ENCODE results near the gene RPL27A. TPM values are rescaled to one million over a fixed set of nuclear protein-coding genes. Genes with fewer than 3 reads are reported as not detected.
A peak's percentile ranks its signal among the peaks of the same experiment; 100 is the strongest.

Gene RPL27A
- total RNA-seq, 1 donor, result 673 TPM

DNA sequence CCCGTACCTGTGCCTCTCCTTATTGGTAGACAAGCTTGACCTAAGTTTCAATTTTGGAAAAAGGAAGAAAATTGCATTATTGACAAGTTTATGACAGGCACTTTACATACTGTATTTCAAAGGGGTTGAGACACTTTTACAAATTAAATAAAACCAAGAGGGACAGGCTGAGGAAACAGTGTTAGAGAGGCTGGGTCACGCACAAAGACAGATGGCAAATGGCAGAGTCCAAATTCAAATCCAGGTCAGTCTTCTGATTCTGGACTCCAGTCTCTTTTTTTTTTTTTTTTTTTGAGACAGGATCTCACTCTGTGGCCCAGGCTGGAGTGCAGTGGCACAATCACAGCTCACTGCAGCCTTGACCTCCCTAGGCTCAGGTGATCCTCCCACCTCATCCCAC, 10.2 kb upstream of the RPL27A start:
- H3K4me3 ChIP-seq (ENCODE audit: low read depth, low read length), result no peak overlapping the region
- no peak for DNase-seq (ENCODE audit: low read depth)
- TF ChIP-seq, protein P1, sequence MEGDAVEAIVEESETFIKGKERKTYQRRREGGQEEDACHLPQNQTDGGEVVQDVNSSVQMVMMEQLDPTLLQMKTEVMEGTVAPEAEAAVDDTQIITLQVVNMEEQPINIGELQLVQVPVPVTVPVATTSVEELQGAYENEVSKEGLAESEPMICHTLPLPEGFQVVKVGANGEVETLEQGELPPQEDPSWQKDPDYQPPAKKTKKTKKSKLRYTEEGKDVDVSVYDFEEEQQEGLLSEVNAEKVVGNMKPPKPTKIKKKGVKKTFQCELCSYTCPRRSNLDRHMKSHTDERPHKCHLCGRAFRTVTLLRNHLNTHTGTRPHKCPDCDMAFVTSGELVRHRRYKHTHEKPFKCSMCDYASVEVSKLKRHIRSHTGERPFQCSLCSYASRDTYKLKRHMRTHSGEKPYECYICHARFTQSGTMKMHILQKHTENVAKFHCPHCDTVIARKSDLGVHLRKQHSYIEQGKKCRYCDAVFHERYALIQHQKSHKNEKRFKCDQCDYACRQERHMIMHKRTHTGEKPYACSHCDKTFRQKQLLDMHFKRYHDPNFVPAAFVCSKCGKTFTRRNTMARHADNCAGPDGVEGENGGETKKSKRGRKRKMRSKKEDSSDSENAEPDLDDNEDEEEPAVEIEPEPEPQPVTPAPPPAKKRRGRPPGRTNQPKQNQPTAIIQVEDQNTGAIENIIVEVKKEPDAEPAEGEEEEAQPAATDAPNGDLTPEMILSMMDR (IDR thresholded peaks at IDR 0.05; ENCODE audit: insufficient read depth, low read depth, low read length), result no peak

DNA sequence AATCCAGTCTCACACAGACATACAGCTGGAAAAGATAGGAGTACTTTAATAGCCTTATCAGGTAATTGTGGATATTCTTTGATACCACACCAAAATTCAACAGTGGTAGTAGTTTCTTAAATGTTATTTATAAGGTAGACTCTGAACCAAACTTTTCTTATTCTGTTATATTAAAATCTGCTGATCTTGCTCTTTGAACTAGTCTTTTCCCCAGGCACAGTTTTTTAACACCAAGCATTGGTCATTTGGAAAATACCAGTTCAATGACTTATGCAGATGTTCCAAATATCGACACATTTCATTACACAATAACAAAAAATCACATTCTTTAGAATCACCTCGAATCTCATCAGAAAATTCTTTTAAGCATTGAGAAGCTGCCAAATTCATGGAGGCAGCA, 7.7 kb upstream of the RPL27A start:
- no peak overlapping the region for H3K4me3 ChIP-seq (ENCODE audit: low read depth, low read length)
- DNase-seq (ENCODE audit: low read depth), result no peak
- TF ChIP-seq, protein P1 (IDR thresholded peaks at IDR 0.05; ENCODE audit: insufficient read depth, low read depth, low read length), result no peak

DNA sequence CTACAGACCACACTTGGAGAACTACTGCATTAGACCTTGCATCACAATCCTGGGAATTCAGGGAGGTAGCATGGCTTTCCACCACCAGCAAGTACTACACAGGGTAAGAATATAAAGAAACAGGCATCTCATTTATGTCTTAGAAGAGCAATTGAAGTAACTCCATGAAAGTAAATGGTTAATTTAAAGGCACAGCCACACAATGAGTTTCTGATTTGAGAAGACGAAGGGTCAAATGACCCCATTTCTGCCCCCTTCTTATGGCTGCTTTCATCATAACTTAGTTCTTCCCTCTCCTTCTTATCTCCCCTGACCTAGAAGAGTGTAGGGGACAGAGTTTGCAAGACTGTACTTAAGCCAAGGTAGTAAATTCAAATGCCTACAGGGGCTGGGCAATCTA, 6.1 kb upstream of the RPL27A start:
- no peak for DNase-seq (ENCODE audit: low read depth)
- TF ChIP-seq, protein P1 (IDR thresholded peaks at IDR 0.05; ENCODE audit: insufficient read depth, low read depth, low read length), result no peak
- H3K4me3 ChIP-seq (ENCODE audit: low read depth, low read length), result no peak overlapping the region

DNA sequence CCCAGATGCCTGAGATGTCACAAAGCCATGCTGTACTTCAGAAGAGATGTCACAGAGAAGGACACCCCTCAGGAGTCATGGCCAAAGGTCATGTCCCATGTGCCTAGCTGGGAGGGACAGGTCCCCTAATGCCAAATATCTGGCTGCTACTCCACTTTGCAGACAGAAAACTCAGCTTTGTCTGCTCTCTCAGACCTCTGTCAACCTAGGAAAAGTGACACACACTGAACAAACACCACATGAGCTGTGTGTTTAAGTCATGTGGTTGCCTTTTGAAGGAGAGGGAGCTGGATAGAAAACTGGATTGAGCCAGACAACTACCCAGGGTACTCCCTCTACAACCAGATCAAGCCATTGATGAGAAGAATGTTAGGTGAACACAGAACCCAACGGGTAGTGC, 3.6 kb upstream of the RPL27A start:
- H3K4me3 ChIP-seq (ENCODE audit: low read depth, low read length), result no peak overlapping the region
- TF ChIP-seq, protein P1 (IDR thresholded peaks at IDR 0.05; ENCODE audit: insufficient read depth, low read depth, low read length), result no peak
- DNase-seq (ENCODE audit: low read depth), result no peak

DNA sequence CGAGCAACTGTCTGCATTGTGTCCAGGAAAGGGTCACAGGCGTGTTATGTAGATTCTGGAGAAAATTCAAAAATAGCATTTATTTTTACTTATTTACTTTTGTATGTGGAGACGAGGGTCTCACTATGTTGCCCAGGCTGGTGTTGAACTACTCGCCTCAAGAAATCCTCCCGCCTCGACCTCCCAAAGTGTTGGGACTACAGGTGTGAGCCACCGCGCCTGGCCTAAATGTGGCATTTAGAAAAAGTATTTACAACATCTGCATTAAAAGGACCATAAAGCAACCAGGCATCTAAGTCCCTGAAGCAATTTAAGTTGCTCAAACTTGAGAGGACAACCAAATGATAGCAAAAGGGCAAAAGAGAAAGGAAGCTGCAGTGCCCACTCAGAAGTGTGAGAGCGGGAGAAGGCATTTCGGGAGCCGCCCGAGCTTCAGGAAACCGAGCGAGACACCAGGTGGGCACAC, 722 bp upstream of the RPL27A start:
- H3K4me3 ChIP-seq (ENCODE audit: low read depth, low read length), result peak overlapping the region; percentile 99
- TF ChIP-seq, protein P1 (IDR thresholded peaks at IDR 0.05; ENCODE audit: insufficient read depth, low read depth, low read length), result no peak
- DNase-seq (ENCODE audit: low read depth), result no peak

DNA sequence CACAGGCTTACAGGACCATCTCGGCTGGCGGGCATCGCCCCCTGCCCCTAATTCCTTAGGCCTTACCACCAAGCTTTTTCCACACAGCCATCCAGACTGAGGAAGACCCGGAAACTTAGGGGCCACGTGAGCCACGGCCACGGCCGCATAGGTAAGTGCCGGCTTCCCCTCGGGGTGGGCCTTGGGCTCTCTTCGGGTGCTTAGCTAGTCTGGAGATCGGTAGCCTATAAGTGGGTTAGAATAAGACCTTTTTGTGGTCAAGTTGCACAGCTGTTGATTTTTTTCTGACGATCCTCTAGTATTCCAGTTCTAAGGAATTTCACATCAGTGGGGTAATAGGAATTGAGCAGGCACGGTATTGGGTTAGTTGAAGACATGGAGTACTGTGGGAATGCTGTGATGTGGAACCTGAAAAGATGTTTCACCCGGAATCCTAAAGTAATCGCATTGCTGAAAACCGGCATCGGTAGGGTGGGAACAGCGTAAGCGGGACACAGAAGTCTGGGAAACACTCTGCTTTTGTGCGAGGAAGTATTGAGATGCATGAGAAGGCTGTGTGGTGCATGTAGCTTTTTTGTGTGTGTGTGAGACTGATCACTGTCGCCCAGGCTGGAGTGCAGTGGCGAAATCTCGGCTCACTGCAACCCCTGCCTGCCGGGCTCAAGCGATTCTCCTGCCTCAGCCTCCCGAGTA, 669 bp downstream of the RPL27A start:
- peak overlapping the region; percentile 99 for H3K4me3 ChIP-seq (ENCODE audit: low read depth, low read length)
- peak; percentile 48 for DNase-seq (ENCODE audit: low read depth)
- TF ChIP-seq, protein P1 (IDR thresholded peaks at IDR 0.05; ENCODE audit: insufficient read depth, low read depth, low read length), result no peak
